ENCODE data around the gene STX18. TPM values are rescaled to one million over a fixed set of nuclear protein-coding genes. Genes with fewer than 3 reads are reported as not detected.
"Not testable (repeated sequence)": the region's sequence is repeated elsewhere in the genome, so short reads cannot be mapped to it uniquely, and the experiment has no call there.

STX18 gene
- total RNA-seq, 1 experiment from 2014 or later = 36.5 TPM

DNA sequence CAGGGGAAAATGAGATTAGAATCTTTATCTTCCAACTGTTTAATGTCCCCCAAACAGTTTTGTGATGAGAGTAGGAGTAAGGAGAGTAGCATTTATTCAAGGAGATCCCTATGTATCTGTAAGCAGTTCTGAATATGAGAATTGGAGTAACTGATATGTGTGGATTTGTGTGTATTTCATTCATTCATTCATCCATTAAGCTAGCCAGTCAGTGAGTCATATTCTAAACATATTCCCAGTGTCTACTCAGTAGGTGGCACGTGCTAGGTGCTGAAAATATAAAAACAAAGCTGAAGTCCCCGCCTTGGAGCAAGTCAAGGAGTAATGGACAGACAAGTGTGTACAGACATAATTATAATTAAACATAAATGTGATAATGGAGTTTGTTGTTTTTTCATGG lies 12.4 kb upstream of the STX18 start:
- Mint-ChIP-seq H3K27ac (ENCODE audit: unreplicated experiment) (no peak overlapping the region), H3K4me1 (ENCODE audit: low read depth, unreplicated experiment) (peaks cover 16% of the 10 kb centered on the region), H3K9me3 (ENCODE audit: unreplicated experiment) (peaks cover 14% of the 10 kb centered on the region), H3K4me3 (ENCODE audit: unreplicated experiment) (no peak overlapping the region), H3K36me3 (ENCODE audit: insufficient read depth, unreplicated experiment) (peaks cover 34% of the 10 kb centered on the region), H3K27me3 (ENCODE audit: insufficient read depth, unreplicated experiment) (no peaks in the 10 kb centered on the region)
- intact Hi-C loops (cut with micrococcal nuclease; ENCODE audit: unreplicated experiment) = no loop called here
- DNase-seq = no peak
- H3K9me3 ChIP-seq = no peaks in the 10 kb centered on the region
- no TSS peak for BruUV-seq (replicated peaks)
- POLR2A ChIA-PET = no interaction called here
- H3K27me3 ChIP-seq (replicated peaks; ENCODE audit: control insufficient read depth, insufficient read depth, low read length) = no peaks in the 10 kb centered on the region
- TF ChIP-seq, protein P1, sequence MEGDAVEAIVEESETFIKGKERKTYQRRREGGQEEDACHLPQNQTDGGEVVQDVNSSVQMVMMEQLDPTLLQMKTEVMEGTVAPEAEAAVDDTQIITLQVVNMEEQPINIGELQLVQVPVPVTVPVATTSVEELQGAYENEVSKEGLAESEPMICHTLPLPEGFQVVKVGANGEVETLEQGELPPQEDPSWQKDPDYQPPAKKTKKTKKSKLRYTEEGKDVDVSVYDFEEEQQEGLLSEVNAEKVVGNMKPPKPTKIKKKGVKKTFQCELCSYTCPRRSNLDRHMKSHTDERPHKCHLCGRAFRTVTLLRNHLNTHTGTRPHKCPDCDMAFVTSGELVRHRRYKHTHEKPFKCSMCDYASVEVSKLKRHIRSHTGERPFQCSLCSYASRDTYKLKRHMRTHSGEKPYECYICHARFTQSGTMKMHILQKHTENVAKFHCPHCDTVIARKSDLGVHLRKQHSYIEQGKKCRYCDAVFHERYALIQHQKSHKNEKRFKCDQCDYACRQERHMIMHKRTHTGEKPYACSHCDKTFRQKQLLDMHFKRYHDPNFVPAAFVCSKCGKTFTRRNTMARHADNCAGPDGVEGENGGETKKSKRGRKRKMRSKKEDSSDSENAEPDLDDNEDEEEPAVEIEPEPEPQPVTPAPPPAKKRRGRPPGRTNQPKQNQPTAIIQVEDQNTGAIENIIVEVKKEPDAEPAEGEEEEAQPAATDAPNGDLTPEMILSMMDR (IDR thresholded peaks at IDR 0.05; ENCODE audit: insufficient read depth in 1 of 2, low read depth in 1 of 2, low read length in 1 of 2, severe bottlenecking in 1 of 2, unreplicated experiment in 1 of 2) = no peak
- peaks cover 21% of the 10 kb centered on the region for H3K4me1 ChIP-seq
- CTCF ChIA-PET = interaction anchor here (0.6 kb wide), 1 partner anchor 74 kb away, joined by 3 read pairs; no protein-coding TSS in a partner anchor
- no peak overlapping the region for H3K4me3 ChIP-seq (ENCODE audit: low read depth, low read length)
- H3K36me3 ChIP-seq (ENCODE audit: control insufficient read depth, insufficient read depth, low read length) = no peaks in the 10 kb centered on the region

DNA sequence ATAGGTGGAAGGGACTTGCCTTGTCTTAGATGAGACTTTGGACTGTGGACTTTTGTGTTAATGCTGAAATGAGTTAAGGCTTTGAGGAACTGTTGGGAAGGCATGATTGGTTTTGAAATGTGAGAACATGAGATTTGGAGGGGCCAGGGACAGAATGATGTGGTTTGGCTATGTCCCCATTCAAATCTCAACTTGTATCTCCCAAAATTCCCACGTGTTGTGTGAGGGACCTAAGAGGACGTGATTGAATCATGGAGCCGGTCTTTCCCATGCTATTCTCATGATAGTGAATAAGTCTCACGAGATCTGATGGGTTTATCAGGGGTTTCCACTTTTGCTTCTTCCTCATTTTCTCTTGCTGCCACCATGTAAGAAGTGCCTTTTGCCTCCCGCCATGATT lies 10.2 kb upstream of the STX18 start:
- DNase-seq; H3K4me3 Mint-ChIP-seq (ENCODE audit: unreplicated experiment); CTCF ChIA-PET; H3K27me3 ChIP-seq (replicated peaks; ENCODE audit: control insufficient read depth, insufficient read depth, low read length); H3K27me3 Mint-ChIP-seq (ENCODE audit: insufficient read depth, unreplicated experiment); H3K36me3 ChIP-seq (ENCODE audit: control insufficient read depth, insufficient read depth, low read length); POLR2A ChIA-PET; H3K27ac Mint-ChIP-seq (ENCODE audit: unreplicated experiment); H3K4me3 ChIP-seq (ENCODE audit: low read depth, low read length); BruUV-seq (replicated peaks); H3K9me3 ChIP-seq; intact Hi-C loops (cut with micrococcal nuclease; ENCODE audit: unreplicated experiment): not testable (repeated sequence)
- H3K36me3 Mint-ChIP-seq (ENCODE audit: insufficient read depth, unreplicated experiment) = peaks cover 43% of the 10 kb centered on the region
- peaks cover 21% of the 10 kb centered on the region for H3K4me1 ChIP-seq
- peaks cover 14% of the 10 kb centered on the region for H3K9me3 Mint-ChIP-seq (ENCODE audit: unreplicated experiment)
- peaks cover 16% of the 10 kb centered on the region for H3K4me1 Mint-ChIP-seq (ENCODE audit: low read depth, unreplicated experiment)

DNA sequence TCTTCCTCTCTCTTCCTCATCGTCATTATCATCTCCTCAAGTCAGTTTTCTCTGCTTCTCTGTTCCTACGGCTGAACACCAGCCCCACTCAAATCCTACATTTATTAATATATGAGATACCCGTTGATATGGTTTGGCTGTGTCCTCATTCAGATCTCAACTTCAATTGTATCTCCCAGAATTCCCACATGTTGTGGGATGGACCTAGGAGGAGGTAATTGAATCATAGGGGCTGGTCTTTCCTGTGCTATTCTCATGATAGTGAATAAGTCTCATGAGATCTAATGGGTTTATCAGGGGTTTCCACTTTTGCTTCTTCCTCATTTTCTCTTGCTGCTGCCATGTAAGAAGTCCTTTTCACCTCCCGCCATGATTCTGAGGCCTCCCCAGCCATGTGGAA lies 8.3 kb upstream of the STX18 start:
- H3K9me3 ChIP-seq; CTCF ChIA-PET; H3K27ac Mint-ChIP-seq (ENCODE audit: unreplicated experiment); intact Hi-C loops (cut with micrococcal nuclease; ENCODE audit: unreplicated experiment); DNase-seq; H3K4me3 Mint-ChIP-seq (ENCODE audit: unreplicated experiment); POLR2A ChIA-PET; H3K36me3 ChIP-seq (ENCODE audit: control insufficient read depth, insufficient read depth, low read length); H3K4me1 ChIP-seq; BruUV-seq (replicated peaks); H3K4me1 Mint-ChIP-seq (ENCODE audit: low read depth, unreplicated experiment); H3K27me3 Mint-ChIP-seq (ENCODE audit: insufficient read depth, unreplicated experiment); H3K4me3 ChIP-seq (ENCODE audit: low read depth, low read length); H3K27me3 ChIP-seq (replicated peaks; ENCODE audit: control insufficient read depth, insufficient read depth, low read length): not testable (repeated sequence)
- peaks cover 57% of the 10 kb centered on the region for H3K36me3 Mint-ChIP-seq (ENCODE audit: insufficient read depth, unreplicated experiment)
- H3K9me3 Mint-ChIP-seq (ENCODE audit: unreplicated experiment) = peaks cover 14% of the 10 kb centered on the region

DNA sequence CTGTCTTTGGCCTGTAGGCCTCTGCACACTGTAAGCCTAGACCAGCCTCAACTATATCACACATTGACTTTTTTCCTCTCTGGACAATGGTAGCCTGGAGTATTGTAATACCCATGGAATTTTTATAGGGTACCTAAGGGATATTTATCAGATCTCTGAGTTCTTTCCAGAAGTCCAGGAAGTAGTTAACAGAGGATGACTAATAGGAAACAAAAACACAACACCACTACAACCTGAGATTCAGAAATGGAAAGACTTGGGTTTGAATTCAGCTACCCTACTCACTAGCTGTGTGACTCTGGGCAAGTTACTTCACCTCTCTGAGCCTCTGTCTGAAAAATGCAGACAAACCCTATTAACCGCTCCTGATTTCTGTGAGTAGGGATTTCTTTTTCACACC lies 7.7 kb upstream of the STX18 start:
- H3K4me3 Mint-ChIP-seq (ENCODE audit: unreplicated experiment) = no peak overlapping the region
- H3K4me1 Mint-ChIP-seq (ENCODE audit: low read depth, unreplicated experiment) = no peaks in the 10 kb centered on the region
- ChIA-PET POLR2A (no interaction called here), CTCF (no interaction called here)
- no TSS peak for BruUV-seq (replicated peaks)
- DNase-seq = no peak
- no peak overlapping the region for H3K27ac Mint-ChIP-seq (ENCODE audit: unreplicated experiment)
- H3K36me3 Mint-ChIP-seq (ENCODE audit: insufficient read depth, unreplicated experiment) = peaks cover 52% of the 10 kb centered on the region
- TF ChIP-seq, protein P1 (IDR thresholded peaks at IDR 0.05; ENCODE audit: insufficient read depth in 1 of 2, low read depth in 1 of 2, low read length in 1 of 2, severe bottlenecking in 1 of 2, unreplicated experiment in 1 of 2) = no peak
- no peak overlapping the region for H3K4me3 ChIP-seq (ENCODE audit: low read depth, low read length)
- H3K27me3 Mint-ChIP-seq (ENCODE audit: insufficient read depth, unreplicated experiment) = no peaks in the 10 kb centered on the region
- no peaks in the 10 kb centered on the region for H3K4me1 ChIP-seq
- peaks cover 14% of the 10 kb centered on the region for H3K9me3 Mint-ChIP-seq (ENCODE audit: unreplicated experiment)
- intact Hi-C loops (cut with micrococcal nuclease; ENCODE audit: unreplicated experiment) = no loop called here
- no peaks in the 10 kb centered on the region for H3K27me3 ChIP-seq (replicated peaks; ENCODE audit: control insufficient read depth, insufficient read depth, low read length)
- no peaks in the 10 kb centered on the region for H3K36me3 ChIP-seq (ENCODE audit: control insufficient read depth, insufficient read depth, low read length)
- no peaks in the 10 kb centered on the region for H3K9me3 ChIP-seq
